GM19395 (cell line): Measurements from ENCODE around the gene HEXIM1.
"Not testable (repeated sequence)": the region's sequence is repeated elsewhere in the genome, so short reads cannot be mapped to it uniquely, and the experiment has no call there.

Experiments used
- ATAC-seq: cut with Tn5 transposase; IDR thresholded peaks from one replicate; pipeline ENCODE4 v1.9.1; 2021; ENCODE audit warnings: mild to moderate bottlenecking, moderate library complexity; ENCODE audit not compliant: unreplicated experiment

The HEXIM1 gene

GRCh38 chr17:45112559-45113423, 35.5 kb upstream of the HEXIM1 start:
- no peak for ATAC-seq

- ATAC-seq: no peak
These were observed 34.9 kb upstream of the HEXIM1 start for GRCh38 chr17:45113424-45113754.

GRCh38 chr17:45114117-45114932, 34.0 kb upstream of the HEXIM1 start:
- no peak for ATAC-seq

- no peak for ATAC-seq
These were observed 33.2 kb upstream of the HEXIM1 start for GRCh38 chr17:45115015-45115625.

GRCh38 chr17:45115871-45116270, 32.4 kb upstream of the HEXIM1 start:
- ATAC-seq: no peak

- ATAC-seq: no peak
These were observed 31.8 kb upstream of the HEXIM1 start for GRCh38 chr17:45116434-45117016.

- ATAC-seq: no peak
These were observed 30.9 kb upstream of the HEXIM1 start for GRCh38 chr17:45117334-45117733.

- no peak for ATAC-seq
These were observed 30.2 kb upstream of the HEXIM1 start for GRCh38 chr17:45117848-45118646.

- ATAC-seq: no peak
These were observed 29.6 kb upstream of the HEXIM1 start for GRCh38 chr17:45118691-45119090.

GRCh38 chr17:45119964-45120363, 28.3 kb upstream of the HEXIM1 start:
- no peak for ATAC-seq

GRCh38 chr17:45120558-45120957, 27.7 kb upstream of the HEXIM1 start:
- ATAC-seq: no peak

- no peak for ATAC-seq
These were observed 27.2 kb upstream of the HEXIM1 start for GRCh38 chr17:45121055-45121454.

GRCh38 chr17:45123076-45123770, 25.1 kb upstream of the HEXIM1 start:
- no peak for ATAC-seq

GRCh38 chr17:45123930-45124796, 24.1 kb upstream of the HEXIM1 start:
- ATAC-seq: no peak

GRCh38 chr17:45124797-45125122, 23.5 kb upstream of the HEXIM1 start:
- ATAC-seq: not testable (repeated sequence)

GRCh38 chr17:45125509-45125908, 22.8 kb upstream of the HEXIM1 start:
- ATAC-seq: no peak

- ATAC-seq: no peak
These were observed 21.1 kb upstream of the HEXIM1 start for GRCh38 chr17:45127207-45127547.

GRCh38 chr17:45127548-45128300, 20.6 kb upstream of the HEXIM1 start:
- ATAC-seq: no peak

- no peak for ATAC-seq
These were observed 19.9 kb upstream of the HEXIM1 start for GRCh38 chr17:45128331-45128730.
